Lung (tissue), 12 donors: Measurements from ENCODE around the gene TRMT10C. TPM values are rescaled to one million over a fixed set of nuclear protein-coding genes. Genes with fewer than 3 reads are reported as not detected.

ENCODE experiments used
- ATAC-seq: fragments of 200-7000 bp; cut with Tn5 transposase; one replicate; pipeline ENCODE4 v1.9.1; 2020; ENCODE audit warnings: moderate number of reproducible peaks; ENCODE audit not compliant: insufficient read depth, low FRiP score
- DNase-seq, 3 donors: peaks; one replicate each; pipeline ENCODE4 v3.0.0-alpha.2; 2013 to 2017
- H3K27ac ChIP-seq, 2 donors: one replicate each; pipeline ENCODE4 v1.5.1; 2013; ENCODE audit warnings: mild to moderate bottlenecking in 2 of 2, moderate library complexity in 2 of 2, control low read depth in 1 of 2, inconsistent platforms in 1 of 2, low read depth in 1 of 2, low read length in 1 of 2
- H3K27me3 ChIP-seq, 3 donors: one replicate each; pipeline ENCODE4 v1.5.1; 2013; ENCODE audit warnings: low read length in 2 of 3; ENCODE audit not compliant: control insufficient read depth in 3 of 3, insufficient read depth in 3 of 3
- H3K36me3 ChIP-seq, 4 donors: one replicate each; pipeline ENCODE4 v1.5.1; 2013; ENCODE audit warnings: low read length in 4 of 4, mild to moderate bottlenecking in 1 of 4, moderate library complexity in 1 of 4; ENCODE audit not compliant: control insufficient read depth in 4 of 4, insufficient read depth in 4 of 4
- H3K4me1 ChIP-seq, 5 donors: one replicate each; pipeline ENCODE4 v1.5.1; 2013; ENCODE audit warnings: low read length in 5 of 5, mild to moderate bottlenecking in 2 of 5, moderate library complexity in 1 of 5; ENCODE audit not compliant: control insufficient read depth in 5 of 5, insufficient read depth in 5 of 5
- H3K4me3 ChIP-seq: one replicate; pipeline ENCODE4 v1.5.1; 2013; ENCODE audit warnings: mild to moderate bottlenecking, control low read depth, moderate library complexity
- H3K9ac ChIP-seq, 2 donors: one replicate each; pipeline ENCODE4 v1.5.1; 2013; ENCODE audit warnings: low read length in 2 of 2, control low read depth in 1 of 2; ENCODE audit not compliant: insufficient read depth in 1 of 2
- H3K9me3 ChIP-seq, 4 donors: one replicate each; pipeline ENCODE4 v1.5.1; 2013; ENCODE audit warnings: low read length in 3 of 4, mild to moderate bottlenecking in 1 of 4, moderate library complexity in 1 of 4; ENCODE audit not compliant: control insufficient read depth in 4 of 4, insufficient read depth in 3 of 4
- WGBS, 2 donors: extraction: QIAGEN DNeasy Blood & Tissue Kit; methylation state at CpG; one replicate each; pipeline ENCODE4 v1.1.7; 2013; 5-methylcytosine and 5-hydroxymethylcytosine counted together
- polyA plus RNA-seq, 2 donors: library from polyadenylated mRNA; stranded (reverse); fragments of 200-250 nt; gene quantifications; one replicate each; pipeline ENCODE4 v1.2.1, GENCODE V29; 2013
- total RNA-seq, 2 donors: library from RNA; depleted of rRNA in 1 of 2; stranded (reverse); fragments of >200 nt in 1 of 2; gene quantifications; one replicate each; pipeline ENCODE4 v1.2.1, GENCODE V29; 2014 to 2021
- TF ChIP-seq, protein P1 (sequence below): IDR thresholded peaks from 2 replicates; pipeline ENCODE4 v1.5.1; 2012; ENCODE audit warnings: mild to moderate bottlenecking; ENCODE audit errors: control extremely low read depth, extremely low read depth
- donor health status: control.
- donor health status: control.
- donor health status: Bipolar disorder and iron deficiency.
- donor health status: healthy.
- donor health status: DM: yes; HTN: yes; CAD: no.

TRMT10C gene
- total and polyA plus RNA-seq, 4 donors = 13.9 to 17.0 (median 15.6) TPM

DNA sequence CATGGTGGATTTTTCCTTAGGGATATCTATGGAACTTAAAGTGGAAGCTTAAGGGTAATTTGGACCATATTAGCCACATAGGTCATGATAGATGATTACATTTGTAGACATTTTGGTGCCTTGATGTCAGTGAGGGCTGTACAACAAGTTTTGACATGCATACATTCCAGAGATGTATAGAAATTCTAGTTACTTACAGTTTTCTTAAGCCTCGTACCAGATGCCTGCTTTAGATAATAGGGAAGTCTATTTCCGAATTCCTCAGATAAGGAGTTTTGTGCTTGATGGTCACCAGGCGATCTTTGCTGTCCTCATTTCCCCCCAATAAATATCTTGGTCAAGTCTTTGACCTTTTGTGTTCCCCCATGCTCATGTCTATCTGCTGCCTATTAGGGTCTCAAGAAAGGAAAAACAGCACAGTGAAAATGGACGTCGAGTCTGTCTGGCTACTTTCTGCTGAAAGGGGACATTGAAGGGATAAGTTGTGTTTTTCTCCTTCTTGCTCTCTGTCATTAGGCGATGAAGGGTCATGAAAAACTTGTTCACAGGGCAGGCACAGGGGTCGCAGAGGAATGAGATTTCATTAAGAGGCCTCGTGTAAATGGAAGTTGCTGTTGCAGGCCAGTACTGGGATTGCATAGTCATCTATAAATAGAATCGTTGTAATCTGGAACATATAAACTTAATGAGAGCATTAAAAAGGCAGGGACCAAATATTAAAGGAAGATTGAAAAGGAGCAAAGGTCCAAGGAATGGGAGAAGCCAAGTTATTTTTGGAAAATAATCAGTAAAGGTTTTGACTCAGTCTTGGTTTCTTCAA lies 28.7 kb upstream of the TRMT10C start:
- DNase-seq = no peak
- no peak for ATAC-seq
- H3K4me1 ChIP-seq = no peaks in the 10 kb centered on the region
- H3K36me3 ChIP-seq = no peaks in the 10 kb centered on the region
- H3K4me3 ChIP-seq = no peak overlapping the region
- TF ChIP-seq, protein P1, sequence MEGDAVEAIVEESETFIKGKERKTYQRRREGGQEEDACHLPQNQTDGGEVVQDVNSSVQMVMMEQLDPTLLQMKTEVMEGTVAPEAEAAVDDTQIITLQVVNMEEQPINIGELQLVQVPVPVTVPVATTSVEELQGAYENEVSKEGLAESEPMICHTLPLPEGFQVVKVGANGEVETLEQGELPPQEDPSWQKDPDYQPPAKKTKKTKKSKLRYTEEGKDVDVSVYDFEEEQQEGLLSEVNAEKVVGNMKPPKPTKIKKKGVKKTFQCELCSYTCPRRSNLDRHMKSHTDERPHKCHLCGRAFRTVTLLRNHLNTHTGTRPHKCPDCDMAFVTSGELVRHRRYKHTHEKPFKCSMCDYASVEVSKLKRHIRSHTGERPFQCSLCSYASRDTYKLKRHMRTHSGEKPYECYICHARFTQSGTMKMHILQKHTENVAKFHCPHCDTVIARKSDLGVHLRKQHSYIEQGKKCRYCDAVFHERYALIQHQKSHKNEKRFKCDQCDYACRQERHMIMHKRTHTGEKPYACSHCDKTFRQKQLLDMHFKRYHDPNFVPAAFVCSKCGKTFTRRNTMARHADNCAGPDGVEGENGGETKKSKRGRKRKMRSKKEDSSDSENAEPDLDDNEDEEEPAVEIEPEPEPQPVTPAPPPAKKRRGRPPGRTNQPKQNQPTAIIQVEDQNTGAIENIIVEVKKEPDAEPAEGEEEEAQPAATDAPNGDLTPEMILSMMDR = no peak
- H3K27me3 ChIP-seq = no peaks in the 10 kb centered on the region
- H3K9ac ChIP-seq = no peak overlapping the region
- 70 to 81% methylated on average over 9 of the region's 9 CpGs for WGBS, 2 donors
- peaks cover 0 to 3% (median 0%) of the 10 kb centered on the region in 4 donors for H3K9me3 ChIP-seq
- no peak overlapping the region for H3K27ac ChIP-seq

DNA sequence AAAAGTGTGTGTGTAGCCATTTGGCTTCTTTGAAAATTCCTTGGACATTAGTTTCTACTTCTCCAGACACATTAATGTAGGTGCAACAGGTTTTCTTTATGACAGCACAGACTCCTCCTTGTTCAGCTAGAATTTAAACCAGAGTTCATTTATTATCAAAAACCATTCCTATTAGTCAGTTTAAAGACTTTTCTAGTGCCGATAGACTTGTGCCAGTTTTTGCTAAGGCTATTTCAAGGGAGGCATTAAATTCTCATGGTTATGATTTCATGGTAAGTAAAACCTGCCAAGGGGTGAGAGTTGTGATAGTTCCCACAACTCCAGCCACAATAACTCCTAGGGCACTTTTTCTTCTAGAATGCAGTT lies 28.1 kb upstream of the TRMT10C start:
- Histone ChIP-seq H3K9ac (no peak overlapping the region), H3K27me3 (no peaks in the 10 kb centered on the region), H3K27ac (no peak overlapping the region), H3K9me3 (peaks cover 0 to 3% (median 0%) of the 10 kb centered on the region in 4 donors), H3K4me1 (no peaks in the 10 kb centered on the region), H3K36me3 (no peaks in the 10 kb centered on the region), H3K4me3 (no peak overlapping the region)
- DNase-seq (no peak), ATAC-seq (no peak)
- TF ChIP-seq, protein P1 = no peak
- WGBS, 2 donors = 79 to 97% methylated on average over 1 of the region's 1 CpG

DNA sequence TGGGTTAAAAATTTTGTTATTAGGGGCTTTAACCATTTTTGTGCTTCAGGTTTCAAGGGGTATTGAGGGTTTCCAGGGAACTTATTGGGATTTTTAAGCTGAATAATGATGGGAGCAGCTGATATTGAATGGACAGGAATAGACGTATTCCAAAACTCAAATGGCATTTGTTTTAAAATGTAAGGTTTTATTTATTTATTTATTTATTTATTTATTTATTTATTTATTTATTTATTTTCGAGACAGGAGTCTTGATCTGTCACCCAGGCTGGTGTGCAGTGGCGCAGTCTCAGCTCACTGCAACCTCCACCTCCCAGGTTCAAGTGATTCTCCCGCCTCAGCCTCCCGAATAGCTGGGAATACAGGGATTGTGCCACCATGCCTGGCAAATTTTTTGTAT lies 26.4 kb upstream of the TRMT10C start:
- Histone ChIP-seq H3K27me3 (no peaks in the 10 kb centered on the region), H3K4me1 (no peaks in the 10 kb centered on the region), H3K9me3 (peaks cover 0 to 3% (median 0%) of the 10 kb centered on the region in 4 donors), H3K4me3 (no peak overlapping the region), H3K9ac (no peak overlapping the region), H3K36me3 (no peaks in the 10 kb centered on the region), H3K27ac (no peak overlapping the region)
- ATAC-seq = no peak
- no peak for DNase-seq
- 72 to 86% methylated on average over 5 of the region's 5 CpGs for WGBS, 2 donors
- TF ChIP-seq, protein P1 = no peak
